ENCODE results near the gene CCDC27.

DNA sequence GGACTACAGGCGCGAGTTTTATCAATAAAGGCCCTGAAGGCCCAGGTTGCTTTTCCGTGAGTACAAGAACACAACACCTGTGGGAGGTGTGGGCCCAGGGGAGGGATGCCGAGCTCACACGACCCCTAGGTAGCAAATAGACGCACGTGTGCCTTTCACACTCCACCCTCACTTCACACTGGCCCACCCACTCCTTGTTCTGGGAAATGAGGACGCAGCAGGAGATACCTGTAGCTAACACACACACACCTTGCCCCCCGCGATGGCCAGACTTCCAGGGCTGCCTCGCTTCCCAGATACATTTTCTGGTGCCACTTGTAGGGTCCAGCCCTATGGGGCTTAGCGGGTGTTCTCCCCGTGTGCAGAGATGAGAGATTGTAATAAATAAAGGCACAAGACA, 4.3 kb upstream of the CCDC27 start:
- TF ChIP-seq, protein P1, sequence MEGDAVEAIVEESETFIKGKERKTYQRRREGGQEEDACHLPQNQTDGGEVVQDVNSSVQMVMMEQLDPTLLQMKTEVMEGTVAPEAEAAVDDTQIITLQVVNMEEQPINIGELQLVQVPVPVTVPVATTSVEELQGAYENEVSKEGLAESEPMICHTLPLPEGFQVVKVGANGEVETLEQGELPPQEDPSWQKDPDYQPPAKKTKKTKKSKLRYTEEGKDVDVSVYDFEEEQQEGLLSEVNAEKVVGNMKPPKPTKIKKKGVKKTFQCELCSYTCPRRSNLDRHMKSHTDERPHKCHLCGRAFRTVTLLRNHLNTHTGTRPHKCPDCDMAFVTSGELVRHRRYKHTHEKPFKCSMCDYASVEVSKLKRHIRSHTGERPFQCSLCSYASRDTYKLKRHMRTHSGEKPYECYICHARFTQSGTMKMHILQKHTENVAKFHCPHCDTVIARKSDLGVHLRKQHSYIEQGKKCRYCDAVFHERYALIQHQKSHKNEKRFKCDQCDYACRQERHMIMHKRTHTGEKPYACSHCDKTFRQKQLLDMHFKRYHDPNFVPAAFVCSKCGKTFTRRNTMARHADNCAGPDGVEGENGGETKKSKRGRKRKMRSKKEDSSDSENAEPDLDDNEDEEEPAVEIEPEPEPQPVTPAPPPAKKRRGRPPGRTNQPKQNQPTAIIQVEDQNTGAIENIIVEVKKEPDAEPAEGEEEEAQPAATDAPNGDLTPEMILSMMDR (IDR thresholded peaks at IDR 0.05), result no peak
- TF ChIP-seq EZH2 (IDR thresholded peaks at IDR 0.05) (no peak), EZH2phosphoT487 (IDR thresholded peaks at IDR 0.05) (no peak)

Measured in neural progenitor cell (in vitro differentiated cells).